T-helper 1 cell treated with Interleukin-12 subunit alpha and Interleukin-12 subunit beta and Interleukin-4 antibody, amounts not matched to agents 30 μg/mL and 1 μg/mL, for 36 hours (primary cell): ENCODE data around the gene SLC22A4.
A peak's percentile ranks its signal among the peaks of the same experiment; 100 is the strongest.

ENCODE experiments used
- H3K27ac Mint-ChIP-seq: one replicate; pipeline ENCODE4 v1.8.0; 2021; ENCODE audit warnings: mild to moderate bottlenecking, mixed read lengths
- H3K27me3 Mint-ChIP-seq: one replicate; pipeline ENCODE4 v1.8.0; 2021; ENCODE audit warnings: low read depth, mixed read lengths
- H3K36me3 Mint-ChIP-seq: one replicate; pipeline ENCODE4 v1.8.0; 2021; ENCODE audit warnings: low read depth, mixed read lengths
- H3K4me1 Mint-ChIP-seq: one replicate; pipeline ENCODE4 v1.8.0; 2021; ENCODE audit warnings: low read depth, mixed read lengths
- H3K4me3 Mint-ChIP-seq: one replicate; pipeline ENCODE4 v1.8.0; 2021; ENCODE audit warnings: mild to moderate bottlenecking, moderate library complexity, mixed read lengths
- H3K9me3 Mint-ChIP-seq: one replicate; pipeline ENCODE4 v1.8.0; 2021; ENCODE audit warnings: mixed read lengths

Gene SLC22A4

DNA sequence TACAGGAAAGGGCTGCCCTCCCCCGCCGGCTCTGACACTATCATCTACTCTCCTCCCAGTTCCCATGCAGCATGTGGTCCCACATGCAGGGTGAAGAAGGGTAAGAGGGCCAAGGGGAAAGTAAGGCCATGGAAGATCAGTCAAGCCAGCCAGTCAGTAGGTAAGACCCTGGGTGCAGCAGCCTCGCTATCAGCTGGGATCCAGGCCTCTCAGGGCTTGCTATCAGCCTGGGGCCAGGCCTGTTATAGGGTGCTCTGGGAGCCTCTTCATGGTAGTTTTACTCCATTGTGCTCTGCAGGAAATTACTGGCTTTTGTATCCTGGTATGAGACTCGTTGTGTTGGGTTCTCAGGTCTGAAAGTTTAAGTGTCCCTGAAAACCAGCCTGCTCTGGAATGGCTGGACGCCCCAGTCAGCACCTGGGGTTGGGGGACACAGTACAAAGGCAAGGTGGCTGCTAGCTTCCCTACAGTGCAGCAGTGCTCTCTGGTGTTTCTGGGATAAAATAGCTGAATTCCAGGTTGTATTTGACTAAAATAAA is 21.4 kb downstream of the SLC22A4 start:
- Mint-ChIP-seq H3K36me3 (no peaks in the 10 kb centered on the region), H3K4me1 (no peaks in the 10 kb centered on the region), H3K27ac (no peak overlapping the region), H3K27me3 (no peaks in the 10 kb centered on the region), H3K4me3 (no peak overlapping the region), H3K9me3 (no peaks in the 10 kb centered on the region)

DNA sequence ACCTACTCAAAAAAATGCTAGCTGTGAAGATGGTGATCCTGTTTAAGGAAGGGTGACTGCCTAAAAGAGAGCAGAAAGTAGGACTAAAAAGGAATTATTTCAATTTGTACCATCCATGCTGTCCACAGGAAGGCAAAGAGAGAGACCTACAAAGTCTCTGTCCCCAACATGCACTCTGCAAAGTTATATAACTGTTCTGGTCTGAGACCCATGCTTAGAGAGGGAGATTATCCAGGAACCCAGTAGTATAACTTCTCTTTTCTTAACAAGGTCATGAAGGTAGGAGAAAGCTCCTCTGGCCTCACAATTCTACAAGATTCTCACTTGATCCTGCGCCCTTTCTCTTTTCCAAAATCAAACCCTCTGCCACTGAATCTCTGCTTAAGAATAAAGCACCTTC is 25.8 kb downstream of the SLC22A4 start:
- Mint-ChIP-seq H3K4me3 (no peak overlapping the region), H3K27ac (no peak overlapping the region), H3K36me3 (no peaks in the 10 kb centered on the region), H3K27me3 (no peaks in the 10 kb centered on the region), H3K9me3 (no peaks in the 10 kb centered on the region), H3K4me1 (no peaks in the 10 kb centered on the region)

DNA sequence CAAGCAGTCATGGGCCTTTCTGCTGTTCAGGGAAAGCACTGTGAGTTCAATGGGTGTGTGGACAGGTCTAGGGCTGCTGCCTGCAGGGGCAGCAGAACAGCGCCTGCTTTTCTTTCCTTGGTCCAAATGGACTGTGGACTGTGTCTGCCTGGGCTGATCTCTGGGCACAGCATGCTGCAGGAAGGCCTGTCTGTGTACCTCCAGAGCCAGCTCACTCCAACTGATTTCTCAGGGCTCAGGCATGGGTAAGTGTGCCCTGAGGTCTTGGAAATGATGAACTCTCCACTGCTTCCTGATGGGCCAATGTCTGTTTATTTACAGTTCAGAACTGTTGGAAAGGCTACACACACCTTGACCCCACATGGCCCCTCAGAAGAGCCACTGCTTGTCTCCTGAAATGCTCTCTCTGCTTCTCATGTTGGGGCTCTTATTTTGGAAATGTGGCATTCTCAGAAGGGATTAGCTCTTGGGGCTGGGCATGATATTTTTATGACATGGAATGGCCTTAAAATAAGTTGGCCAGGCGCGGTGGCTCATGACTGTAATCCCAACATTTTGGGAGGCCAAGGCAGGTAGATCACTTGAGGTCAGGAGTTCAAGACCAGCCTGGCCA is 27.0 kb downstream of the SLC22A4 start:
- no peaks in the 10 kb centered on the region for H3K9me3 Mint-ChIP-seq
- H3K36me3 Mint-ChIP-seq, result no peaks in the 10 kb centered on the region
- H3K4me3 Mint-ChIP-seq, result no peak overlapping the region
- no peak overlapping the region for H3K27ac Mint-ChIP-seq
- H3K27me3 Mint-ChIP-seq, result no peaks in the 10 kb centered on the region
- no peaks in the 10 kb centered on the region for H3K4me1 Mint-ChIP-seq

DNA sequence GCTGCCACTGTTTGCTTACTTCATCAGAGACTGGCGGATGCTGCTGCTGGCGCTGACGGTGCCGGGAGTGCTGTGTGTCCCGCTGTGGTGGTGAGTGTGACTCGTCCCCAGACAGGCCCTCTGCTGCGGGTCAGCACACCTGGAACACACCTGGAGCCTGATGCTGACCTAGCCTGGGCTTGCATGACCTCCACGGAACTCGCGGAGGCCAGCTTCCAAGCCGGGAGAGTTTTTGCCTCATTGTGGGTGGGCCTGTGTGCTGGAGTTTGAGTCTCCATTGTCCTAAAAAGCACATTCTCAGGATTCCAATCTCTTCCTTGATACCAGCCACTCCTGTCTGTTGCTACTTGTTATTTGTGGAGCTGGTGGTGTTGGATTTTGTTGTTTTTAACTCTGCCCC is 28.1 kb downstream of the SLC22A4 start:
- no peak overlapping the region for H3K27ac Mint-ChIP-seq
- H3K27me3 Mint-ChIP-seq, result no peaks in the 10 kb centered on the region
- H3K9me3 Mint-ChIP-seq, result no peaks in the 10 kb centered on the region
- no peaks in the 10 kb centered on the region for H3K4me1 Mint-ChIP-seq
- no peaks in the 10 kb centered on the region for H3K36me3 Mint-ChIP-seq
- no peak overlapping the region for H3K4me3 Mint-ChIP-seq

DNA sequence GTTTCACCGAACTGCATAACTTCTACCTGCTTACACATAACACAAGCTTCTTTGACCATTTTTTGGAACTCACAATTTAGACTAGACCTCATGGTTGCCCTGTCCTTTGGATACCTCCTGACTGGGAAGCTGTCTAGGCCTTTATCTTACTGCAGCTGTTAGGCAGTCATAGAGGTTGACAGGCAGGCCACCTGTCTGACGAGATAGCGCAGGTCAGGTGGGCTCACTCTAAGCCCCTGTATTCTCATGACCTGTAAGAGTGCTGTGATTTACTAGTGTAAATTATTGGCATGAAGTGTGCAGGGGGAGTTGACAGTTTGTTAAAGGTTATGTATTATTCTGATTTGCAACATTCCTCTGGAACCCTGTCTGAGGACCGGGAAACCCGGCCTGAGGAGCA is 29.0 kb downstream of the SLC22A4 start:
- no peak overlapping the region for H3K4me3 Mint-ChIP-seq
- H3K27me3 Mint-ChIP-seq, result no peaks in the 10 kb centered on the region
- no peaks in the 10 kb centered on the region for H3K4me1 Mint-ChIP-seq
- no peak overlapping the region for H3K27ac Mint-ChIP-seq
- H3K36me3 Mint-ChIP-seq, result no peaks in the 10 kb centered on the region
- no peaks in the 10 kb centered on the region for H3K9me3 Mint-ChIP-seq

DNA sequence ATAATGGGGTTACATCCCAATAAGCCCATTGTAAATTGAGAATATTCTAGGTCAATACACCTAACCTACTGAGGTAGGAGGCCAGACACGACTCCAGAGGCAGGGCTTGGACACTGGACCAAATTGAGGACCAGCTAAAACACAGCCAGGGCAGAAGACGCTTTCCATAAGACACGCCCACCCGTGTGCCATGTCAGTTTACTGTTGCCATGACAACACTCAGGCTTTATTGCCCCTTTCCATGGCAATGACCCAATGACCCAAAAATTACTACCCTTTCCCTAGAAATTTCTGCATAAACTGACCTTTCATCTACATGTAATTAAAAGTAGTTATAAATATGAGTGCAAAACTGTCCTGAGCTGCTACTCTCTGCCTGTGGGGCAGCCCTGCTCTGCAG is 31.5 kb downstream of the SLC22A4 start:
- no peak overlapping the region for H3K4me3 Mint-ChIP-seq
- no peaks in the 10 kb centered on the region for H3K27me3 Mint-ChIP-seq
- H3K27ac Mint-ChIP-seq, result no peak overlapping the region

DNA sequence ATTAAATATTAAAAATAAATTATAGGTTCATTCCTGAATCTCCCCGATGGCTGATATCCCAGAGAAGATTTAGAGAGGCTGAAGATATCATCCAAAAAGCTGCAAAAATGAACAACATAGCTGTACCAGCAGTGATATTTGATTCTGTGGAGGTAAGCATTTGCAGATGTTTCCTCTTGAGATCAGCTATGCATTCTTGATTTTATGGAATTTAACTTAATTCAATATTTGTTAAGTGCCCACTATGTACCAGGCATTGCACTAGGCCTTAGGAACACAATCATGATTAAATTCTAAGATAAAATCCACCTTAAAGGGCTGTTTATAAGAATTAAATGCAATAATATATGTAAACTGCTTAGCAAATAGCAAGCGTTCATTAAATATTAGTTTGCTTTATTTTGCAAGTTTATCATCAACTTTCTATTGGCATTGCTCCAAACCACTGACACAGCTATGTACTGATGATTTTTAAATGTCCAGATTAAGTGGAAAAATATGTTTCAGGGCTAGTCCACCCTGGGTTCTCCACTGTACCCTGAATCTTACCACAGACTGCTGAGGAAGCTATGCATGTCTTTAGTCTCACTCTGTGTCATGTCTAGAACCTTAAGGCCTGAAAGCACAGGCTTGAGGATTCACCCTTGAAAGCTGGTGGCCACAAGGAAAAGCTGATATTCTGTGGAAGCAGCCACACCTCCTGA is 33.2 kb downstream of the SLC22A4 start:
- no peak overlapping the region for H3K4me3 Mint-ChIP-seq
- H3K9me3 Mint-ChIP-seq, result no peaks in the 10 kb centered on the region
- H3K27ac Mint-ChIP-seq, result no peak overlapping the region
- no peaks in the 10 kb centered on the region for H3K4me1 Mint-ChIP-seq
- H3K36me3 Mint-ChIP-seq, result no peaks in the 10 kb centered on the region
- no peaks in the 10 kb centered on the region for H3K27me3 Mint-ChIP-seq

More for the DNA sequence above, 31.5 kb downstream of the SLC22A4 start:
- Mint-ChIP-seq H3K9me3 (no peaks in the 10 kb centered on the region), H3K4me1 (no peaks in the 10 kb centered on the region), H3K36me3 (no peaks in the 10 kb centered on the region)

DNA sequence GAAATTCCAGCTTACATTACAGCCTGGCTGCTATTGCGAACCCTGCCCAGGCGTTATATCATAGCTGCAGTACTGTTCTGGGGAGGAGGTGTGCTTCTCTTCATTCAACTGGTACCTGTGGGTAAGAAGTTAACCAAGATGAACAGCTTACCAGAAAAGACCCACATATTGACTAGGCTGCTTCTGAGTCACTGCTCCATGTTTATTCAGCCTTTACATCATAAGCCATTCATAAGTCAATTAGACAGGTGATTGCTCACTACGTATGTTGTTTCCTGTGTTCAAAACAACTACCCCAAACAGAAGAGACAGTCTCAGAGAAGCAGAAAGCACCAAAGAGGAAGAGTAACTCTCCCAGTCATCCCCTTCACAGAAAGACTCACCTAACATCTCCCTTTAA is 40.6 kb downstream of the SLC22A4 start:
- Mint-ChIP-seq H3K4me1 (peaks cover 6% of the 10 kb centered on the region), H3K27ac (peak overlapping the region; percentile 38), H3K27me3 (peaks cover 3% of the 10 kb centered on the region), H3K36me3 (no peaks in the 10 kb centered on the region), H3K4me3 (no peak overlapping the region), H3K9me3 (no peaks in the 10 kb centered on the region)

DNA sequence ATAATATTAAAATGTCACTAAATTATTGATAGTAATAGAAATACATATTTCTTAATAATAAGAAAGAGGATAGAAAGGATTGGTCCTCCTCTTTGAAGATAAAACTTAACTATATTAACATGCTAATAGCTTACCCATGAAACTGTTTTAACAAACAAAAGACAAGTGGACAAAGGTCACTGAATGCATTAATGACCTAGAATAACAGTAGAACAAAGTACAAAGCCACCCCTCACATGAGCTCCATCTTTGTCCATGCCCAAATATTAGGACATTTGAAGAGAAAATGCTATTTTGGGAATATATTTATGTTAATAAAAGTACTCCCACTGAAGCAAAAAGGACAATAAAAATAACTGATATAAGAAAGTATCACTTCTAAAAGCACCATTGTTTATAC is 41.2 kb downstream of the SLC22A4 start:
- no peak overlapping the region for H3K4me3 Mint-ChIP-seq
- no peaks in the 10 kb centered on the region for H3K9me3 Mint-ChIP-seq
- peaks cover 3% of the 10 kb centered on the region for H3K27me3 Mint-ChIP-seq

DNA sequence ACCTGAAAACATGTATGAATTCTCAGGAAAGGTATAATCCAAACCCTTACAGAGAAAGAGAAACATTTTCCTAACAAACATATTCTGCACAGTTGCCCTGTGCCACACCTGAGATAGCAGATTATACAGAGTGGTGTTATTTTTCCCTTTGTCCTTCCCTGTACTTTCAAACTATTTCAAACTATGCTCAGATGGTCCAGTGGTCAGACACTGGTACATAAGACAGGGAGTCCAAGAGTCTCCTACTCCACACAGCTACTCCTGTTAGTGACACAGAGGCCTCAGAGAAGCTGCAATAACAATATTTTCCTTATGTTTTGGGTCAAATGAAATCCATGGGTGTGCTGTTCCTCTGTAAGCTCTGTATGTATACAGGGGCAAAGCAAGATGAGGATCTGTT is 45.3 kb downstream of the SLC22A4 start:
- Mint-ChIP-seq H3K36me3 (no peaks in the 10 kb centered on the region), H3K27me3 (peaks cover 3% of the 10 kb centered on the region), H3K4me1 (peaks cover 6% of the 10 kb centered on the region)

More for the DNA sequence above, 41.2 kb downstream of the SLC22A4 start:
- Mint-ChIP-seq H3K36me3 (no peaks in the 10 kb centered on the region), H3K4me1 (peaks cover 6% of the 10 kb centered on the region), H3K27ac (no peak overlapping the region)

DNA sequence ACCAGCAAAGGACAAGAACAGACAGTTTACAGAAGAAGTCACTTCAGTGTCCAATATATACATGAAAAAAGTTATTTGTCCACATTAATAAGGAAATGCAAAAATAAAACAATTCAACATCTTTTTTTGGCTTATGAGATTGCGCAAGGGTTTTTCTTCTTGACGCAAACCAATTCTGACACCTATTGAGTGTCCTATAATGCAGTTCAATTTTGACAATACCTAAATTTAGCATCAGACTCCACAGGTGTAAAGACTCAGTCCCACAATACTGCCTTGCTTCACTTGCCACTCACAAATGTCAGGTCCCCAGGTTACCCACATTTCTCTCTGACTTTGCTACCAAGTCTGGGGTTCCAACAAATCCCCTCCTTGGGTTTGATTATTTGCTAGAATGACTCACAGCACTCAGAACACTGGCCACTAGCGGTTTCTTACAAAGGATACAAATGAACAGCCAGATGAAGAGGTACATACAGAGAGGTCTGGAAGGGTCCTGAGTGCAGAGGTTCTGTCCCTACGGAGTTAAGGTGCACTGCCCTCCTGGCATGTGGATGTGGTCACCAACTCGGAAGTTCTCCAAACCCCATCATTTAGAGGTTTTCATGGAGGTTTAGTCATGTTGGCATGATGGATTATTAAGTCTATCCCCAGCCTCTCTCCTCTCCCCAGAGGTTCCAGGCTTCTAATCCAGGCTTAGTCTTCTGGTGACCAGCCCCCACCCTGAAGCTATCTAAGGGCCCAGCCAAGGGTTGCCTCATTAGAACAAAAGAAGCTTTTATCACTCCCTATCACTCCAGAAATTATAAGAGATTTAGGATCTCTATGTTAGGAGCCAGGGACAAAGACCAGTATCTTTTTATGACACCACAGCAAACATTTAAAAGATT is 48.3 kb downstream of the SLC22A4 start:
- no peak overlapping the region for H3K27ac Mint-ChIP-seq

More for the DNA sequence above, 45.3 kb downstream of the SLC22A4 start:
- Mint-ChIP-seq H3K27ac (no peak overlapping the region), H3K9me3 (no peaks in the 10 kb centered on the region), H3K4me3 (no peak overlapping the region)

DNA sequence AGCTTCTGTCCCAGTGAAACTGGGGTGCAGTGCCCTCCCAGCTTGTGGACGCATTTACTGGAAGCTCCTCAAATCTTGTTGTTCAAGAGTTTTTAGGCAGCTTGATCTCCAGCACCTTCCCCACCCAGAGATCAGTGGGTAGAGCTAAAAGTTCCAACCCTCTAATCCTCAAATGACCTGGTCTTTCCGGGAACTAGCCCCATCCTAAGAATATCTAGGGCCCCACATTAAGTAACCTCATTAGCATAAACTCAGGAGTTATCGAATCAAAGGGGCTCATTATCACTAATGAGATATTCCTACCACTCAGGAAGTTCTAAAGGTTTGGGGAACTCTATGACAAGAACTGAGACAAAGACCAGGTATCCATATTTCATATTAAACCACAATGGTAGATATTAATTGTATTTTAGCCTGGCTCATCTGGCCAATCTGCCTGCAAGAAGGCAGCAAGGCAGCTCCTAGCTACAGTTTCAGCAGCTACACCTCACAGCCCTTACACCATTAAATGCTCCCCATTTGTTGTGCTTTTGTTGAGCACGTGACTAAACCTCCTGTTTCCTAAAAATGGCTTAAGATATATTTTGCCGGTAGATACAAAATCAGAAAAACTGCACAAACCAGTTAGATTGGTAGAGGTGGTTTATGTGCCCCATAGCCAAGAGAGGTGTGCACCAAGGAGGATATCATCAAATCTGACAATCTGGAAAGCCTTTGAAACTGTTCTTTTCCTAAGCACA is 50.8 kb downstream of the SLC22A4 start:
- H3K36me3 Mint-ChIP-seq, result no peaks in the 10 kb centered on the region
- no peaks in the 10 kb centered on the region for H3K9me3 Mint-ChIP-seq
- no peaks in the 10 kb centered on the region for H3K4me1 Mint-ChIP-seq
- peaks cover 4% of the 10 kb centered on the region for H3K27me3 Mint-ChIP-seq
- H3K27ac Mint-ChIP-seq, result no peak overlapping the region
- no peak overlapping the region for H3K4me3 Mint-ChIP-seq

More for the DNA sequence above, 48.3 kb downstream of the SLC22A4 start:
- no peaks in the 10 kb centered on the region for H3K36me3 Mint-ChIP-seq
- H3K4me3 Mint-ChIP-seq, result no peak overlapping the region
- peaks cover 4% of the 10 kb centered on the region for H3K27me3 Mint-ChIP-seq
- H3K9me3 Mint-ChIP-seq, result no peaks in the 10 kb centered on the region
- H3K4me1 Mint-ChIP-seq, result no peaks in the 10 kb centered on the region

DNA sequence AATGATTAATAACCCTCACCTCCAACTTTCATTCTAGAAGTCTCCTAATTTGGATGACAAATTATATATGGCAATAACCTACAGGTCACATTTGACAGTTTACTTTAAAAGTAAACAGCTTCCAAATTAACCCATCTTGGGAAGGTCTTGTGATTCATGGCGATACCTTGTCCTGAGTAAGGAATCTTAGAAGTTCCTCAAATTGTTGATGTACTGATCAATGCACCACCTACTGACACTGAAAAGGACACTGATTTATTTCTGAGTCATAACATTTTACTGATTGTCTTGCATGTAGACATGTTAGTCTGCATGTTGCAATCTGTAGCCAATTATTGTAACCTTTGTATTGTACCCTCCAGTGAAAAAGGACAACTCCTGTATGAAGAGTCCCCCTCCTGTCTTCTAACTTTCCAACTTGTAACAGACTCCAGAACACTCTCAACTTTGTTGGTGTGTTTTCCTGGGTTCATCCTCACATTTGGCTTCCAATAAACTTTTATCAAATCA is 59.3 kb downstream of the SLC22A4 start:
- Mint-ChIP-seq H3K27me3 (peaks cover 10% of the 10 kb centered on the region), H3K4me3 (no peak overlapping the region), H3K9me3 (no peaks in the 10 kb centered on the region), H3K36me3 (no peaks in the 10 kb centered on the region), H3K4me1 (no peaks in the 10 kb centered on the region), H3K27ac (no peak overlapping the region)
